Brain pericyte (primary cell): ENCODE data around the gene TMPRSS2.

Experiments
- DNase-seq: peaks from one replicate; pipeline ENCODE4 v3.0.0-alpha.2; 2012; ENCODE audit warnings: low read depth, low spot score

Gene TMPRSS2

GRCh38 chr21:41449613-41450012 is 58.3 kb downstream of the TMPRSS2 start:
- no peak for DNase-seq

GRCh38 chr21:41447356-41447755 is 60.6 kb downstream of the TMPRSS2 start:
- no peak for DNase-seq

- no peak for DNase-seq
These were observed 61.4 kb downstream of the TMPRSS2 start for GRCh38 chr21:41446586-41446985.

- DNase-seq, result no peak
These were observed 62.5 kb downstream of the TMPRSS2 start for GRCh38 chr21:41445465-41445862.

GRCh38 chr21:41444703-41445464 is 63.1 kb downstream of the TMPRSS2 start:
- DNase-seq, result no peak

GRCh38 chr21:41443562-41443961 is 64.4 kb downstream of the TMPRSS2 start:
- no peak for DNase-seq

- no peak for DNase-seq
These were observed 65.3 kb downstream of the TMPRSS2 start for GRCh38 chr21:41442481-41443186.

GRCh38 chr21:41441546-41441945 is 66.4 kb downstream of the TMPRSS2 start:
- DNase-seq, result no peak

- no peak for DNase-seq
These were observed 68.7 kb downstream of the TMPRSS2 start for GRCh38 chr21:41439248-41439647.

GRCh38 chr21:41438425-41439113 is 69.4 kb downstream of the TMPRSS2 start:
- DNase-seq, result no peak

GRCh38 chr21:41437729-41438128 is 70.2 kb downstream of the TMPRSS2 start:
- no peak for DNase-seq

- DNase-seq, result no peak
These were observed 72.3 kb downstream of the TMPRSS2 start for GRCh38 chr21:41435706-41436105.

GRCh38 chr21:41433566-41433965 is 74.4 kb downstream of the TMPRSS2 start:
- no peak for DNase-seq

- DNase-seq, result no peak
These were observed 75.1 kb downstream of the TMPRSS2 start for GRCh38 chr21:41432562-41433460.

GRCh38 chr21:41431788-41432548 is 76.0 kb downstream of the TMPRSS2 start:
- no peak for DNase-seq

- DNase-seq, result no peak
These were observed 78.0 kb downstream of the TMPRSS2 start for GRCh38 chr21:41429925-41430491.

- no peak for DNase-seq
These were observed 78.7 kb downstream of the TMPRSS2 start for GRCh38 chr21:41429305-41429704.

GRCh38 chr21:41428847-41429246 is 79.1 kb downstream of the TMPRSS2 start:
- no peak for DNase-seq

- no peak for DNase-seq
These were observed 79.6 kb downstream of the TMPRSS2 start for GRCh38 chr21:41428311-41428710.

GRCh38 chr21:41427556-41427955 is 80.4 kb downstream of the TMPRSS2 start:
- no peak for DNase-seq
